ENCODE measurements around the gene PWWP2A.

The PWWP2A gene

DNA sequence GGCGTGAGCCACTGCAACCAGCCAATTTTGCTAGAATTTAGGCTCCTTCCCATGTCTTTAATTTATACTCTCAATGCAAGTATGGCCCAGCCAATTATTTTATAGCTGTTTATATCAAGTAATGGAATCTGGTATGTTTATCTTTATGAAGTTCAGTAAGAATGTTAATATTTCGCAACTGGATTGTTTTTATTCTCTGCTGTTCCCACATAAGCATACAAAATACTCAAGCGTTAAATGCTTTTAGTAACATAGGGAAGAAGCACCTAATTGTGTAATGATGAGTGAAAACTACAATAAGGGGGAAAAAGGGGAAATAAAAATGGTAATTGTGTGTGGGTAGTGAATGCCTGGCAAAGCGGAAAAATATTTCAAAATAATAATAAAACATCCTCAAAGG is 21.3 kb downstream of the PWWP2A start:
- Histone ChIP-seq H3K9ac (ENCODE audit: low read length) (no peak overlapping the region), H3K14ac (ENCODE audit: low read length in 2 of 2) (no peak overlapping the region), H2AK5ac (ENCODE audit: low read length, severe bottlenecking) (no peak overlapping the region), H2AFZ (ENCODE audit: low read depth, low read length) (no peak overlapping the region), H2BK12ac (ENCODE audit: low read length in 2 of 2) (no peak overlapping the region), H4K91ac (ENCODE audit: low read length) (no peak overlapping the region), H4K8ac (ENCODE audit: low read length) (no peak overlapping the region), H3K79me1 (replicated peaks; ENCODE audit: low read length, poor library complexity, severe bottlenecking) (peaks cover 19% of the 10 kb centered on the region), H3K4me2 (ENCODE audit: low read length, poor library complexity, severe bottlenecking) (no peak overlapping the region), H2BK5ac (ENCODE audit: low read depth, low read length, poor library complexity, severe bottlenecking) (no peak overlapping the region), H2BK120ac (ENCODE audit: low read depth, low read length) (no peak overlapping the region), H3K36me3 (ENCODE audit: control insufficient read depth in 1 of 2, insufficient read depth in 2 of 2, low read depth in 1 of 2, low read length in 2 of 2) (peaks cover 14 to 25% of the 10 kb centered on the region in 2 experiments), H2BK15ac (ENCODE audit: low read depth, poor library complexity, severe bottlenecking) (no peak overlapping the region), H3K18ac (ENCODE audit: low read depth in 1 of 2, low read length in 2 of 2) (no peak overlapping the region), H3K4me3 (ENCODE audit: insufficient read depth in 1 of 2, low read depth in 1 of 2, low read length in 2 of 2) (no peak overlapping the region), H3K4ac (ENCODE audit: low read depth in 1 of 2, low read length in 2 of 2) (no peak overlapping the region), H3K23ac (ENCODE audit: low read length in 2 of 2) (no peak overlapping the region), H3K27ac (ENCODE audit: low read length, poor library complexity, severe bottlenecking) (no peak overlapping the region), H3K27me3 (ENCODE audit: control insufficient read depth in 1 of 2, insufficient read depth in 1 of 2, low read length in 2 of 2) (no peaks in the 10 kb centered on the region), H3K4me1 (ENCODE audit: control insufficient read depth, insufficient read depth, low read depth, low read length) (no peaks in the 10 kb centered on the region), H3K9me3 (ENCODE audit: control insufficient read depth, low read length) (no peaks in the 10 kb centered on the region)
- WGBS, result 100% methylated on average over 1 of the region's 4 CpGs
- DNase-seq, result no peak

DNA sequence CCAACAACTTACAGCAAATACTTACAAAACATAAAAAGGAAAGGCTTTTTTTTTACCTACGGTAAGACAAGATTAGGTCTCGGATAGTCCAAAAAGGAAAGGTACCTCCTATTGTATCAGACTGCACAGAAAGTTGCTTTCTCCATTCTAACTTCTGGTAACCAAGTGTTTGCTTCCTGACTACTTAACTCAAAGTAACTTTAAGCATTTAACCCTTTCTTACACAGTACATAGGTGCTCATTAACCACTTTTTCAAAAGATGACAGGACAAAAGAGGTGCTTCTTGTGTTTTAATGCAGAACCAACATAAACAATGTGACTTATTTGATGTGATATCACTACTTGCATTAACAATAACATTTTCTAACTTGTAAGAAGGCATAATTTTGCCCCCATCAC is 23.1 kb downstream of the PWWP2A start:
- no peak overlapping the region for H2BK15ac ChIP-seq (ENCODE audit: low read depth, poor library complexity, severe bottlenecking)
- H2BK5ac ChIP-seq (ENCODE audit: low read depth, low read length, poor library complexity, severe bottlenecking), result no peak overlapping the region
- 96% methylated on average over 2 of the region's 2 CpGs for WGBS
- no peak overlapping the region for H3K9ac ChIP-seq (ENCODE audit: low read length)
- no peaks in the 10 kb centered on the region for H3K27me3 ChIP-seq (ENCODE audit: control insufficient read depth in 1 of 2, insufficient read depth in 1 of 2, low read length in 2 of 2)
- no peak overlapping the region for H3K4me3 ChIP-seq (ENCODE audit: insufficient read depth in 1 of 2, low read depth in 1 of 2, low read length in 2 of 2)
- no peak overlapping the region for H3K4ac ChIP-seq (ENCODE audit: low read depth in 1 of 2, low read length in 2 of 2)
- no peak overlapping the region for H2AK5ac ChIP-seq (ENCODE audit: low read length, severe bottlenecking)
- H4K91ac ChIP-seq (ENCODE audit: low read length), result no peak overlapping the region
- no peak for DNase-seq
- H3K23ac ChIP-seq (ENCODE audit: low read length in 2 of 2), result no peak overlapping the region
- no peak overlapping the region for H2BK120ac ChIP-seq (ENCODE audit: low read depth, low read length)
- H2AFZ ChIP-seq (ENCODE audit: low read depth, low read length), result no peak overlapping the region
- no peak overlapping the region for H3K4me2 ChIP-seq (ENCODE audit: low read length, poor library complexity, severe bottlenecking)
- no peak overlapping the region for H3K14ac ChIP-seq (ENCODE audit: low read length in 2 of 2)
- H3K9me3 ChIP-seq (ENCODE audit: control insufficient read depth, low read length), result no peaks in the 10 kb centered on the region
- peaks cover 17 to 37% of the 10 kb centered on the region in 2 experiments for H3K36me3 ChIP-seq (ENCODE audit: control insufficient read depth in 1 of 2, insufficient read depth in 2 of 2, low read depth in 1 of 2, low read length in 2 of 2)
- no peaks in the 10 kb centered on the region for H3K4me1 ChIP-seq (ENCODE audit: control insufficient read depth, insufficient read depth, low read depth, low read length)
- H2BK12ac ChIP-seq (ENCODE audit: low read length in 2 of 2), result no peak overlapping the region
- no peak overlapping the region for H3K18ac ChIP-seq (ENCODE audit: low read depth in 1 of 2, low read length in 2 of 2)
- no peak overlapping the region for H4K8ac ChIP-seq (ENCODE audit: low read length)
- H3K27ac ChIP-seq (ENCODE audit: low read length, poor library complexity, severe bottlenecking), result no peak overlapping the region
- peaks cover 24% of the 10 kb centered on the region for H3K79me1 ChIP-seq (replicated peaks; ENCODE audit: low read length, poor library complexity, severe bottlenecking)

- Histone ChIP-seq H3K79me1 (replicated peaks; ENCODE audit: low read length, poor library complexity, severe bottlenecking) (peaks cover 17% of the 10 kb centered on the region), H4K91ac (ENCODE audit: low read length) (no peak overlapping the region), H3K9me3 (ENCODE audit: control insufficient read depth, low read length) (no peaks in the 10 kb centered on the region), H3K14ac (ENCODE audit: low read length in 2 of 2) (no peak overlapping the region), H3K18ac (ENCODE audit: low read depth in 1 of 2, low read length in 2 of 2) (no peak overlapping the region), H2AK5ac (ENCODE audit: low read length, severe bottlenecking) (no peak overlapping the region), H3K36me3 (ENCODE audit: control insufficient read depth in 1 of 2, insufficient read depth in 2 of 2, low read depth in 1 of 2, low read length in 2 of 2) (peaks cover 9 to 33% of the 10 kb centered on the region in 2 experiments), H2BK15ac (ENCODE audit: low read depth, poor library complexity, severe bottlenecking) (no peak overlapping the region), H4K8ac (ENCODE audit: low read length) (no peak overlapping the region), H2BK12ac (ENCODE audit: low read length in 2 of 2) (no peak overlapping the region), H3K4ac (ENCODE audit: low read depth in 1 of 2, low read length in 2 of 2) (no peak overlapping the region), H2BK120ac (ENCODE audit: low read depth, low read length) (no peak overlapping the region), H2BK5ac (ENCODE audit: low read depth, low read length, poor library complexity, severe bottlenecking) (no peak overlapping the region), H3K4me3 (ENCODE audit: insufficient read depth in 1 of 2, low read depth in 1 of 2, low read length in 2 of 2) (no peak overlapping the region), H3K23ac (ENCODE audit: low read length in 2 of 2) (no peak overlapping the region), H3K4me2 (ENCODE audit: low read length, poor library complexity, severe bottlenecking) (no peak overlapping the region), H3K9ac (ENCODE audit: low read length) (no peak overlapping the region), H3K27me3 (ENCODE audit: control insufficient read depth in 1 of 2, insufficient read depth in 1 of 2, low read length in 2 of 2) (no peaks in the 10 kb centered on the region), H2AFZ (ENCODE audit: low read depth, low read length) (no peak overlapping the region), H3K27ac (ENCODE audit: low read length, poor library complexity, severe bottlenecking) (no peak overlapping the region), H3K4me1 (ENCODE audit: control insufficient read depth, insufficient read depth, low read depth, low read length) (no peaks in the 10 kb centered on the region)
- WGBS, result 96% methylated on average over 11 of the region's 11 CpGs
- no peak for DNase-seq
Observed at GRCh38 chr5:160092960-160093707, 26.1 kb downstream of the PWWP2A start.

DNA sequence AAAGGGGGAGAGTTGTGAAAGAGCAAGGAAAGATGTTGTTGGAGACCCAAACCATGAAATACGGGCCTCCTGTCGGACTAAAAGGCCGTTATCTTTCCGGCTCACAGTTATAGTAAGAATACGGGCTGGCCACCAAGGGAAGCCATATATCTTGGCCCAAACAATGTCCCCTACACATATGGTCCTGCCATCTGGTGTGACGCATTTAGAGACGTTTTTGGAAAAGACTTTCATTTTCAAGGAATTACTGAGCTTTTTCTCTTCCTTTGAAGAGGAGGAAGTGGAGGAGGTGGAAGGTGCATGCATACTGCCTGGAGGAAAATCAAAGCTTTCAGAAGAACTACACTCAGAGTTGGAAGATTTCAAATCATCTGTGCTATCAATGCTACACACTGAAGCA is 26.7 kb downstream of the PWWP2A start:
- Histone ChIP-seq H4K8ac (ENCODE audit: low read length) (no peak overlapping the region), H2AK5ac (ENCODE audit: low read length, severe bottlenecking) (no peak overlapping the region), H3K4ac (ENCODE audit: low read depth in 1 of 2, low read length in 2 of 2) (no peak overlapping the region), H4K91ac (ENCODE audit: low read length) (no peak overlapping the region), H3K23ac (ENCODE audit: low read length in 2 of 2) (no peak overlapping the region), H3K36me3 (ENCODE audit: control insufficient read depth in 1 of 2, insufficient read depth in 2 of 2, low read depth in 1 of 2, low read length in 2 of 2) (peaks cover 9 to 33% of the 10 kb centered on the region in 2 experiments), H3K4me1 (ENCODE audit: control insufficient read depth, insufficient read depth, low read depth, low read length) (no peaks in the 10 kb centered on the region), H3K27ac (ENCODE audit: low read length, poor library complexity, severe bottlenecking) (no peak overlapping the region), H3K79me1 (replicated peaks; ENCODE audit: low read length, poor library complexity, severe bottlenecking) (peaks cover 14% of the 10 kb centered on the region), H3K4me3 (ENCODE audit: insufficient read depth in 1 of 2, low read depth in 1 of 2, low read length in 2 of 2) (peak overlapping the region in 1 of 2 experiments; percentile 30), H2BK5ac (ENCODE audit: low read depth, low read length, poor library complexity, severe bottlenecking) (no peak overlapping the region), H3K18ac (ENCODE audit: low read depth in 1 of 2, low read length in 2 of 2) (no peak overlapping the region), H2BK12ac (ENCODE audit: low read length in 2 of 2) (no peak overlapping the region), H2AFZ (ENCODE audit: low read depth, low read length) (no peak overlapping the region), H3K9me3 (ENCODE audit: control insufficient read depth, low read length) (no peaks in the 10 kb centered on the region), H2BK15ac (ENCODE audit: low read depth, poor library complexity, severe bottlenecking) (no peak overlapping the region), H3K27me3 (ENCODE audit: control insufficient read depth in 1 of 2, insufficient read depth in 1 of 2, low read length in 2 of 2) (no peaks in the 10 kb centered on the region), H3K14ac (ENCODE audit: low read length in 2 of 2) (no peak overlapping the region), H3K9ac (ENCODE audit: low read length) (no peak overlapping the region), H3K4me2 (ENCODE audit: low read length, poor library complexity, severe bottlenecking) (no peak overlapping the region), H2BK120ac (ENCODE audit: low read depth, low read length) (no peak overlapping the region)
- DNase-seq, result no peak
- 93% methylated on average over 7 of the region's 7 CpGs for whole genome bisulfite sequencing

Data from mesenchymal stem cell (in vitro differentiated cells and primary cell).